Measurements from ENCODE around the gene SFSWAP. TPM values are rescaled to one million over a fixed set of nuclear protein-coding genes. Genes with fewer than 3 reads are reported as not detected.

The SFSWAP gene
- total RNA-seq, 1 experiment from 2014 or later = 50.4 TPM

GRCh38 chr12:131757111-131757510, 46.2 kb downstream of the SFSWAP start:
- H3K9me2 ChIP-seq (ENCODE audit: insufficient read depth) = no peaks in the 10 kb centered on the region
- intact Hi-C loops (cut with micrococcal nuclease) = no loop called here
- H3K4me3 ChIP-seq (replicated peaks in 1 of 2; ENCODE audit: low read depth in 1 of 2, low read length in 2 of 2) = no peak overlapping the region
- H3K9me3 ChIP-seq (ENCODE audit: control insufficient read depth in 1 of 2, insufficient read depth in 1 of 2, low read depth in 1 of 2, low read length in 2 of 2) = no peaks in the 10 kb centered on the region
- POLR2A ChIA-PET = no interaction called here
- RAD21 ChIA-PET (ENCODE audit: low non-redundant PET in 1 of 2, low total read pairs in 2 of 2, uncharacterized antibody in 2 of 2, unreplicated experiment in 2 of 2) = no interaction called here
- no peaks in the 10 kb centered on the region for H3K27me3 ChIP-seq (ENCODE audit: insufficient read depth, low read length)
- H3K4me2 ChIP-seq (ENCODE audit: low read length) = no peak overlapping the region
- H3K9ac ChIP-seq (ENCODE audit: low read length) = no peak overlapping the region
- peaks cover 7% of the 10 kb centered on the region; the same call in 1 of the 2 replicates for H3K79me2 ChIP-seq (ENCODE audit: insufficient read depth, low read length)
- BruUV-seq (replicated peaks) = no TSS peak
- no peak for DNase-seq (ENCODE audit: low read depth, low spot score)
- CTCF ChIA-PET = no interaction called here
- H3K36me3 ChIP-seq (ENCODE audit: control insufficient read depth in 1 of 2, insufficient read depth in 2 of 2, low read length in 2 of 2) = peaks cover 48% of the 10 kb centered on the region in 2 experiments
- TF ChIP-seq POLR2A (IDR thresholded peaks at IDR 0.05; ENCODE audit: borderline replicate concordance, extremely low read depth, insufficient read depth, insufficient read length) (no peak), CEBPB (IDR thresholded peaks at IDR 0.05; ENCODE audit: low read depth) (no peak), FOSL1 (IDR thresholded peaks at IDR 0.05; ENCODE audit: low read depth) (no peak), SP1 (IDR thresholded peaks at IDR 0.05; ENCODE audit: low read depth) (no peak), EGR1 (IDR thresholded peaks at IDR 0.05; ENCODE audit: low read depth) (no peak), EZH2 (IDR thresholded peaks at IDR 0.05) (no peak), RAD21 (IDR thresholded peaks at IDR 0.05; ENCODE audit: low read depth) (no peak), EZH2phosphoT487 (IDR thresholded peaks at IDR 0.05; ENCODE audit: borderline replicate concordance) (no peak)
- TF ChIP-seq, protein P1, sequence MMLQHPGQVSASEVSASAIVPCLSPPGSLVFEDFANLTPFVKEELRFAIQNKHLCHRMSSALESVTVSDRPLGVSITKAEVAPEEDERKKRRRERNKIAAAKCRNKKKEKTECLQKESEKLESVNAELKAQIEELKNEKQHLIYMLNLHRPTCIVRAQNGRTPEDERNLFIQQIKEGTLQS (IDR thresholded peaks at IDR 0.05) = no peak
- H4K20me1 ChIP-seq (ENCODE audit: insufficient read depth) = no peaks in the 10 kb centered on the region; the same call in 1 of the 2 replicates
- H3K4me1 ChIP-seq (ENCODE audit: control insufficient read depth in 1 of 2, insufficient read depth in 2 of 2, low read length in 2 of 2) = no peaks in the 10 kb centered on the region
- ATAC-seq = no peak
- no peak overlapping the region for H2AFZ ChIP-seq (ENCODE audit: low read depth, low read length, poor library complexity, severe bottlenecking)
- no peak overlapping the region for H3K27ac ChIP-seq (ENCODE audit: low read depth, low read length)

DNA sequence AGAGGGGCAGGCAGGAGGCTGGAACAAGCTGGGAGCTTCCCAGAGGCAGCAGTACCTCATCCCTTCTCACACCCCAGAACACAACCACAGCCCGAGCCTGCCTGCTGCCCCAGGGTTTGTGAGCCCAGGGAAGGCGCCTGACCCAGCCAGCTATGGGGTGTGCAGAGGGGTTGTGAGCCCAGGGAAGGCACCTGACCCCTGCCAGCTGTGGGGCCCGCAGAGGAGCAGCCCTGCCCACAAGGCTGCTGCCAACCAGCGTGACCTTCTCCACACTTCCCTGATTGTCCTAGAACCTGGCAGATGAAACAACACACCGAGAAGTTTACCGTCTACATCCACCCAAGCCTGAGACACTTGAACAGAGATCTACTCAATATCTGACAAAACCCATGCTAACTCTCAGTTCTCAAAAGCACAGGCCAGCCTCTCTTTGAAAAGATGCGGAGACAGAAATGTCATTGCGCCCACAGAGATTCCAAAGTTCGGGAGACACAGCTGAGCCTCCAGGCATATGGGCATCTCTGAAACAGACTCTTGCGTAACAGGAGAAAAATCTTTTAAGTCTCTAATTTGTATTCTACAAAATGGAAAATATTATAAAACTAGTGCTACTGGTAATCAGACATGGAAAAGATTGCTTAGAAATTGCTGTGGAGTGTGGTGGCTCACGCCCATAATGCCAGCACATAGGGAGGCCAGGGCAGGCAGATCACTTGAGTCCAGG, 47.3 kb downstream of the SFSWAP start:
- H3K27me3 ChIP-seq (ENCODE audit: insufficient read depth, low read length) = no peaks in the 10 kb centered on the region
- no peaks in the 10 kb centered on the region for H3K9me2 ChIP-seq (ENCODE audit: insufficient read depth)
- no peak for ATAC-seq
- H2AFZ ChIP-seq (ENCODE audit: low read depth, low read length, poor library complexity, severe bottlenecking) = no peak overlapping the region
- peaks cover 43 to 45% of the 10 kb centered on the region in 2 experiments for H3K36me3 ChIP-seq (ENCODE audit: control insufficient read depth in 1 of 2, insufficient read depth in 2 of 2, low read length in 2 of 2)
- H3K4me3 ChIP-seq (replicated peaks in 1 of 2; ENCODE audit: low read depth in 1 of 2, low read length in 2 of 2) = no peak overlapping the region
- no peak overlapping the region for H3K9ac ChIP-seq (ENCODE audit: low read length)
- no peaks in the 10 kb centered on the region; the same call in 1 of the 2 replicates for H4K20me1 ChIP-seq (ENCODE audit: insufficient read depth)
- CTCF ChIA-PET = no interaction called here
- TF ChIP-seq POLR2AphosphoS5 (IDR thresholded peaks at IDR 0.05; ENCODE audit: low read depth, low read length) (no peak), ZBTB33 (IDR thresholded peaks at IDR 0.05; ENCODE audit: extremely low read depth, insufficient replicate concordance, low read length) (no peak), EGR1 (IDR thresholded peaks at IDR 0.05; ENCODE audit: low read depth) (no peak)
- TF ChIP-seq, protein P1 (IDR thresholded peaks at IDR 0.05) = no peak
- no peaks in the 10 kb centered on the region for H3K9me3 ChIP-seq (ENCODE audit: control insufficient read depth in 1 of 2, insufficient read depth in 1 of 2, low read depth in 1 of 2, low read length in 2 of 2)
- no peak for DNase-seq (ENCODE audit: low read depth, low spot score)
- POLR2A ChIA-PET = no interaction called here
- BruUV-seq (replicated peaks) = no TSS peak
- H3K4me1 ChIP-seq (ENCODE audit: control insufficient read depth in 1 of 2, insufficient read depth in 2 of 2, low read length in 2 of 2) = no peaks in the 10 kb centered on the region
- no peak overlapping the region for H3K4me2 ChIP-seq (ENCODE audit: low read length)
- no peak overlapping the region for H3K27ac ChIP-seq (ENCODE audit: low read depth, low read length)
- H3K79me2 ChIP-seq (ENCODE audit: insufficient read depth, low read length) = peaks cover 6% of the 10 kb centered on the region; the same call in 1 of the 2 replicates
- RAD21 ChIA-PET (ENCODE audit: low non-redundant PET in 1 of 2, low total read pairs in 2 of 2, uncharacterized antibody in 2 of 2, unreplicated experiment in 2 of 2) = no interaction called here
- intact Hi-C loops (cut with micrococcal nuclease) = no loop called here
